ENCODE results near the gene MCCD1.

Gene MCCD1

DNA sequence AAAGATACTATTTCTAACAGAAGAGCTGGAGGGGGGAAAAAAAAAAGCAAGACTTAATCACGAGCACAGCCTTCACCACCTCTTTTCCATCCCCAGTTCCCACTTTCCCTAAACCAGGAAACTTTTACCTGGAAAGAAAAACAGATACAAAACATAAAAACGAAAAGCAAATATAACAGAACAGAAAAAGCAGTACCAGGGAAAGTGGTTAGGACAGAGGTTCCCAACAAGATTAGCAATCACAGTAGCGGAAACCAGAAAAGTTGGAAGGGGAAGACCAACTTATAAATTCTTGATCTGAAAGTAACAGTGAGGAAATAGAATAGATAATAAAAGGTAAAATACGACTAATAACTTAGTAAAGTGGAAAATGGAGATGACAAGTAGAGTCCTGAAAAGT is 11.9 kb downstream of the MCCD1 start:
- DNase-seq (ENCODE audit: insufficient read length, low spot score): no peak
- TF ChIP-seq, protein P1, sequence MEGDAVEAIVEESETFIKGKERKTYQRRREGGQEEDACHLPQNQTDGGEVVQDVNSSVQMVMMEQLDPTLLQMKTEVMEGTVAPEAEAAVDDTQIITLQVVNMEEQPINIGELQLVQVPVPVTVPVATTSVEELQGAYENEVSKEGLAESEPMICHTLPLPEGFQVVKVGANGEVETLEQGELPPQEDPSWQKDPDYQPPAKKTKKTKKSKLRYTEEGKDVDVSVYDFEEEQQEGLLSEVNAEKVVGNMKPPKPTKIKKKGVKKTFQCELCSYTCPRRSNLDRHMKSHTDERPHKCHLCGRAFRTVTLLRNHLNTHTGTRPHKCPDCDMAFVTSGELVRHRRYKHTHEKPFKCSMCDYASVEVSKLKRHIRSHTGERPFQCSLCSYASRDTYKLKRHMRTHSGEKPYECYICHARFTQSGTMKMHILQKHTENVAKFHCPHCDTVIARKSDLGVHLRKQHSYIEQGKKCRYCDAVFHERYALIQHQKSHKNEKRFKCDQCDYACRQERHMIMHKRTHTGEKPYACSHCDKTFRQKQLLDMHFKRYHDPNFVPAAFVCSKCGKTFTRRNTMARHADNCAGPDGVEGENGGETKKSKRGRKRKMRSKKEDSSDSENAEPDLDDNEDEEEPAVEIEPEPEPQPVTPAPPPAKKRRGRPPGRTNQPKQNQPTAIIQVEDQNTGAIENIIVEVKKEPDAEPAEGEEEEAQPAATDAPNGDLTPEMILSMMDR (IDR thresholded peaks at IDR 0.05; ENCODE audit: insufficient read depth, missing control alignments): no peak
- FAIRE-seq: no peak

DNA sequence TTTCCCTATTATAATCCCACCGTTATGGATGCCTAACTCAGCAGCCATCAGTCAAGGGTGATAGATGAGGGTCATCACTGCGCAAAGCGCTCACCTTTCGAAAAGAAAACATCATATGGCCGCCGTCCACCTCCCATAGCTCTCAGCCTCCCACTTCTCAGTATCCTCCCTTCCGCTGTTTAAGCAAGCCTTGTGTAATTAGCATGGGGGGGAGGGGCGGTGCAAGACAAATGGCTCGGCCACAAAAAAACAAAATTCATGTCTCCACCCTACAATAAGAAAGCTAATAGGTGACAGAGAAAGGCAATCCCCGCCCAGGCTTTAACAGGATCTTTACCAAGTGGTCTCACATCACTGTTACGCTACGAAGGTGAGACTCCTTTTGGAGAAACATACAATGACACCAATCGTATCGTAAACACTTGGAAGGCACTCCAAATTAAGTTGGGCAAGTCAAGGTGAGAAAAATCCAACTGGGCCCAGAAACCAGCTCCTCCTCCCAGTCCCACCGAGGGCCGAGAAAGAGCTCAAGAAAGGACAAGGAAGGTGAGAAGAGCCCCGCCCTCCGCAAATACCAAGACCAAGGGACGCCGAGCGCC is 12.4 kb downstream of the MCCD1 start:
- DNase-seq (ENCODE audit: insufficient read length, low spot score) (no peak), FAIRE-seq (no peak)
- TF ChIP-seq, protein P1 (IDR thresholded peaks at IDR 0.05; ENCODE audit: insufficient read depth, missing control alignments): no peak

DNA sequence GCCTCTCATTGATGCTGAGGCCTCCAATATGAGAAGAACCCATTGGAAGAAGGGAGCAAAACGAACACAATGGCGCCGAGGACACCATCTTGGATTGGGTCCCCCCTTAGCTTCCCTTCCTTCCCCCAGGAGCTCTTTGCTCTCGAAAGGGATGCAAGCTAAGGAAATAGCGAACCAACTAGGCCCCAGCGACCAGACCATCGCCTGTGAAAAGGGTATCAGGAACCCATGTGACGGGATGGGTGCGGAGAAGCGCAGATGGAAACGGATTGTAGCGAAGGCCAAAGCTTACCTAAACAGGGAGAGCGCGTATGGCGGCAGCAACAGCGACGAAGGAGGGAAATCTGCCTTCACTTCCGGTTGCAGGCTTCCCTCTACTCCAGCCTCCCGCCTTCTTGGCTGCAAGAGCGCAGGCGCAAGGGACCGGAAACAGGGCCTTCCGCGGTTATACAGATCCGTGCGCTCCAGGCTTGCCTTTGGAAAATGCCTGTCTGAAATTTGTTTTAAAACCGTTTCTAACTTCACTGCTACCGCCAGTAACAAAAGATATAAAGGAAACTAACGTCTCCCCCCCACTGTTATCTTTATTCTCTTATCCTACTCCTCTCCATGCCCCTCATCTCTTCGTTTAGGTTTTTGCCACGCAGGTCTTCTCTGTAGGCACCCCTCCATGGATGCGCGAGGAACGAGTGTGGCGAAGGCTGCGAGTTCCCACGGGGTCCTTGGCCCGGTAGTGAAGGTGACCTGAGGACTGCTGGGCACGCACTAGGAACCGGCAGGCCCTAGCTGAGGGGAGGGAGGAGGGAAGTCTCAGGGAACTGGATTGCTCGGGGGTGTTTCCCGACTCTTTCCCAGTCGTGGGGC is 13.1 kb downstream of the MCCD1 start, which contains the start of gene DDX39B:
TSS of gene DDX39B (minus strand) at position 346 of the 864 bp plus-strand sequence. CDS start 1,471 bp downstream, outside the sequence.
- TF ChIP-seq, protein P1 (IDR thresholded peaks at IDR 0.05; ENCODE audit: insufficient read depth, missing control alignments): no peak
- FAIRE-seq: no peak
- DNase-seq (ENCODE audit: insufficient read length, low spot score): peak; percentile 51

DNA sequence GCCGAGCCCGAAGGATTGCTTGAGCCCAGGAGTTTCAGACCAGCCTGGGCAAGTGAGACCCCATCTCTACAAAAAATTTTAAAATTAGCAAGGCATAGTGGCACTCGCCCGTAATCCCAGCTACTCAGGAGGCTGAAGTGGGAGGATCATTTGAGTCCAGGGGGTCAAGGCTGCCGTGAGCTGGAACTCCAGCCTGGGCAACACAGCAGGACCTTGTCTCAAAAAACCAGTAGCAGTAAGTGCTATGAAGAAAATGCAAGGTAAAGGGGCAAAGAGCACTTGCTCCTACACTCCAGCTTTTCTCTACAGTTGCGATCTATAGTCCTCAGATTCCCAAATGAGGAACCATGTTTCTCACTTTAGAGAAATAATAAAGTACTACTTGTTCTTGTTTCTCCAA is 14.9 kb downstream of the MCCD1 start:
- TF ChIP-seq, protein P1 (IDR thresholded peaks at IDR 0.05; ENCODE audit: insufficient read depth, missing control alignments): no peak
- FAIRE-seq (no peak), DNase-seq (ENCODE audit: insufficient read length, low spot score) (no peak)

DNA sequence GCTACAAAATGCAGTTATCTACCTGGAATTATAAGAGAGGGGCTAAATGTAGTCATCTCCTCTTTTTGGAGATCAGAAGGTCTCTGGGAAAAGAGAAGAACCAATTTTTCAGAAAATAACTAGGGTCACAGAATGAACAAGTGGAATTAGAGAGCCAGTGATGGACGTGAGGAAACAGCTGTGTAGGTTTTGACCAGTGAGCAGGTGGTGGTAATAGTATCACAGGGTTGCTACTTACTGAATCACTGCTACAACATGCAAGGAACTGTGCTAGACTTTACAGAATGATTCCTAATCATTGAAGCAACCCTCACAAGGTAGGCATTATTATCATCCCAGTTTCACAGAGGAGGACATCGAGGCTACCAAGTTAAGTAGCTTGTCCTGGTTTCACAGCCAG is 15.9 kb downstream of the MCCD1 start:
- DNase-seq (ENCODE audit: insufficient read length, low spot score): no peak
- TF ChIP-seq, protein P1 (IDR thresholded peaks at IDR 0.05; ENCODE audit: insufficient read depth, missing control alignments): no peak
- no peak for FAIRE-seq

DNA sequence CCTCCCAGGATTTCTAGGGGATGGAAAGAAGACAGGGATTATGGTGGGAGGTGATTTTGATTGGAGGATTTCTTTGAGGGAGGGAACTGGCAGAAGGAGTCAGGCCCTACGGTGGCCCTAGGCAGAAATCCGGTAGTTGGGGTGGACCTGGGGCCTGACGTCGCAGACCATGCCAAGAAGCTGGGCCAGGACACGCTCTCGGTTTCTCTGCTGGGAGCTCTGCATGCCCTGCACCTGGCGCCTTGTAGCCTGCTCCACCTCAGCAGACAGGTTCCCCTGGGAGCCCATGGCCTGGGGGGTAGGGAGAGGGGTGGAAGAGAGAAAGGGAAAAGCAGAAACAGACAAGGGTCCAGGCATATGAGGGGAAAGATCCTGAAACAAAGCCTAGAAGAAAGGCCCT is 16.5 kb downstream of the MCCD1 start:
- no peak for FAIRE-seq
- TF ChIP-seq, protein P1 (IDR thresholded peaks at IDR 0.05; ENCODE audit: insufficient read depth, missing control alignments): no peak
- DNase-seq (ENCODE audit: insufficient read length, low spot score): no peak

All from D721Med (cell line).